HCT116 (cell line): Measurements from ENCODE around the gene IGSF3. TPM values are rescaled to one million over a fixed set of nuclear protein-coding genes. Genes with fewer than 3 reads are reported as not detected.

ENCODE experiments used
- ATAC-seq: fragments of 200-7000 bp; cut with Tn5 transposase; 2 replicates; pipeline ENCODE4 v1.9.1; 2020; ENCODE audit warnings: mild to moderate bottlenecking, moderate library complexity
- BruUV-seq: library from RNA; stranded (reverse); fragments of 400-500 nt; replicated peaks from 2 replicates; lab custom pipeline; 2021; lab: Mats Ljungman, UMichigan
- CTCF ChIA-PET: fragments of 300-600 bp; sonication (Branson Sonifier 250); formaldehyde crosslinking; loops from one replicate; lab custom pipeline; 2021; ENCODE audit warnings: antibody characterized with exemption; lab: Charles Lee
- POLR2A ChIA-PET: fragments of 300-600, 350-600 bp; sonication (Branson Sonifier 250); formaldehyde crosslinking; loops from one replicate; lab custom pipeline; 2021; ENCODE audit warnings: antibody characterized with exemption; lab: Charles Lee
- RAD21 ChIA-PET, 2 experiments: fragments of 300-600 bp; sonication (Branson Sonifier 250); formaldehyde crosslinking; loops; one replicate each; lab custom pipeline; 2023; ENCODE audit warnings: low total read pairs in 2 of 2; ENCODE audit not compliant: uncharacterized antibody in 2 of 2, unreplicated experiment in 2 of 2, low non-redundant PET in 1 of 2; lab: Charles Lee
- DNase-seq: peaks from one replicate; pipeline ENCODE4 v3.0.0-alpha.2; 2010; ENCODE audit warnings: low read depth, low spot score
- H2AFZ ChIP-seq: fragments of 200-600 bp; shearing (Covaris generic), sonication (generic); 2 replicates; pipeline ENCODE4 v1.6.1; 2017; ENCODE audit warnings: low read depth, mixed run types, mixed read lengths, antibody characterized with exemption, low read length; ENCODE audit not compliant: poor library complexity, severe bottlenecking
- H3K27ac ChIP-seq: 2 replicates; pipeline ENCODE4 v1.5.1; 2012; ENCODE audit warnings: low read depth, low read length
- H3K27me3 ChIP-seq: fragments of 200-600 bp; sonication (generic); 2 replicates; pipeline ENCODE4 v1.6.1; 2016; ENCODE audit warnings: mixed run types, low read length, mixed read lengths; ENCODE audit not compliant: insufficient read depth
- H3K36me3 ChIP-seq, 2 experiments: fragments of 200-500 bp in 1 of 2; fragments of 200-600 bp in 1 of 2; sonication (Bioruptor generic) in 1 of 2; sonication (generic) in 1 of 2; 2 replicates each; pipeline versions ENCODE4 v1.5.1 to v1.6.1; 2014 to 2016; ENCODE audit warnings: low read length in 2 of 2, inconsistent platforms in 1 of 2, mixed read lengths in 1 of 2, mixed run types in 1 of 2; ENCODE audit not compliant: insufficient read depth in 2 of 2, control insufficient read depth in 1 of 2
- H3K4me1 ChIP-seq, 2 experiments: fragments of 200-600 bp in 1 of 2; sonication (generic) in 1 of 2; 2 replicates each; pipeline versions ENCODE4 v1.5.1 to v1.6.1; 2012 to 2017; ENCODE audit warnings: low read length in 2 of 2, inconsistent platforms in 1 of 2, mild to moderate bottlenecking in 1 of 2, mixed read lengths in 1 of 2, mixed run types in 1 of 2, moderate library complexity in 1 of 2; ENCODE audit not compliant: insufficient read depth in 2 of 2, control insufficient read depth in 1 of 2
- H3K4me2 ChIP-seq: fragments of 200-600 bp; sonication (generic); 2 replicates; pipeline ENCODE4 v1.6.1; 2017; ENCODE audit warnings: mixed run types, low read length, mixed read lengths
- H3K4me3 ChIP-seq, 2 experiments: fragments of 200-600 bp in 1 of 2; sonication (generic) in 1 of 2; replicated peaks in 1 of 2; 2 replicates each; pipeline ENCODE4 v1.5.1; 2011 to 2016; ENCODE audit warnings: low read length in 2 of 2, control low read depth in 1 of 2, low read depth in 1 of 2, mild to moderate bottlenecking in 1 of 2, mixed read lengths in 1 of 2, mixed run types in 1 of 2
- H3K79me2 ChIP-seq: fragments of 200-600 bp; sonication (generic); 2 replicates; pipeline ENCODE4 v1.6.1; 2017; ENCODE audit warnings: mild to moderate bottlenecking, mixed run types, low read length, moderate library complexity, mixed read lengths; ENCODE audit not compliant: insufficient read depth
- H3K9ac ChIP-seq: fragments of 200-600 bp; sonication (generic); 2 replicates; pipeline ENCODE4 v1.6.1; 2016; ENCODE audit warnings: low read length, mixed read lengths
- H3K9me2 ChIP-seq: fragments of 200-600 bp; sonication (generic), shearing (Covaris generic); 2 replicates; pipeline ENCODE4 v1.6.1; 2017; ENCODE audit warnings: mixed run types, mild to moderate bottlenecking, moderate library complexity; ENCODE audit not compliant: insufficient read depth
- H3K9me3 ChIP-seq, 2 experiments: fragments of 200-500 bp in 1 of 2; fragments of 200-600 bp in 1 of 2; sonication (Bioruptor generic) in 1 of 2; sonication (generic) in 1 of 2; 2 replicates each; pipeline ENCODE4 v1.6.1; 2014 to 2017; ENCODE audit warnings: low read length in 2 of 2, mixed read lengths in 2 of 2, inconsistent platforms in 1 of 2, low read depth in 1 of 2, mild to moderate bottlenecking in 1 of 2, mixed run types in 1 of 2, moderate library complexity in 1 of 2; ENCODE audit not compliant: control insufficient read depth in 1 of 2, insufficient read depth in 1 of 2
- H4K20me1 ChIP-seq: fragments of 200-600 bp; sonication (generic), shearing (Covaris generic); 2 replicates; pipeline ENCODE4 v1.6.1; 2017; ENCODE audit warnings: mixed run types, mild to moderate bottlenecking, moderate library complexity; ENCODE audit not compliant: insufficient read depth
- ATF3 ChIP-seq: IDR thresholded peaks from 2 replicates; pipeline ENCODE4 v1.6.1; 2012
- CBX3 ChIP-seq: IDR thresholded peaks from 2 replicates; pipeline ENCODE4 v1.6.1; 2012; ENCODE audit warnings: low read depth
- FOSL1 ChIP-seq: IDR thresholded peaks from 2 replicates; pipeline ENCODE4 v1.6.1; 2012; ENCODE audit warnings: low read depth
- intact Hi-C: fragments of 100-400 bp; cut with micrococcal nuclease; formaldehyde crosslinking; loops from 2 replicates; pipeline ENCODE4 v1.10.0; 2022
- total RNA-seq: library from RNA; stranded (reverse); gene quantifications from one replicate; pipeline ENCODE4 v1.2.1, GENCODE V29; 2021; ENCODE audit not compliant: unreplicated experiment
- TF ChIP-seq, protein P1 (sequence below), 3 experiments: fragments of 200-600 bp in 1 of 3; sonication (generic) in 1 of 3; IDR thresholded peaks in 2 of 3; conservative IDR thresholded peaks in 1 of 3; 2 replicates each; pipeline ENCODE4 v1.5.1; 2012 to 2017; ENCODE audit warnings: low read depth in 2 of 3, low read length in 2 of 3, antibody characterized with exemption in 1 of 3, borderline replicate concordance in 1 of 3, control low read depth in 1 of 3, mild to moderate bottlenecking in 1 of 3, mixed read lengths in 1 of 3, mixed run types in 1 of 3, moderate library complexity in 1 of 3; ENCODE audit not compliant: insufficient read depth in 1 of 3

IGSF3 gene
- total RNA-seq, 1 experiment from 2014 or later = 18.6 TPM

DNA sequence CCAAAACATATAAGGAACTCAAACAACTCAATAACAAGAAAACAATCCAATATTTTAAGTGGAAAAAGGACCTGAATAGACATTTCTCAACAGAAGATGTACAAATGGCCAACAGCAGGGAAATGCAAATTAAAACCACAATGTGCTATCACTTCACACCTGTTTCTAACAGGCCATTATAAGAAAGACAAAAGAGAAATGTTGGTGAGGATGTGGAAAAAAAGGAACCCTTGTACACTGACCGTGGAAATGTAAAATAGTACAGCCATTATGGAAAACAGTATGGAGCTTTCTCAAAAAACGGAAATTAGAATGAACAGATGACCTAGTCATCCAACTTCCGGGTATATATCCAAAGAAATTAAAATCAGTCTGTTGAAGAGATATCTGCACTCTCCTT is 48.9 kb upstream of the IGSF3 start:
- DNase-seq (no peak), ATAC-seq (no peak)
- Histone ChIP-seq H3K27ac (no peak overlapping the region), H3K27me3 (no peaks in the 10 kb centered on the region), H3K36me3 (no peaks in the 10 kb centered on the region), H3K79me2 (no peaks in the 10 kb centered on the region), H3K9ac (no peak overlapping the region), H3K4me1 (no peaks in the 10 kb centered on the region), H3K4me2 (no peak overlapping the region), H3K4me3 (no peak overlapping the region), H2AFZ (no peak overlapping the region), H3K9me2 (no peaks in the 10 kb centered on the region), H3K9me3 (no peaks in the 10 kb centered on the region), H4K20me1 (no peaks in the 10 kb centered on the region)
- POLR2A ChIA-PET = no interaction called here
- intact Hi-C loops = no loop called here
- TF ChIP-seq, protein P1, sequence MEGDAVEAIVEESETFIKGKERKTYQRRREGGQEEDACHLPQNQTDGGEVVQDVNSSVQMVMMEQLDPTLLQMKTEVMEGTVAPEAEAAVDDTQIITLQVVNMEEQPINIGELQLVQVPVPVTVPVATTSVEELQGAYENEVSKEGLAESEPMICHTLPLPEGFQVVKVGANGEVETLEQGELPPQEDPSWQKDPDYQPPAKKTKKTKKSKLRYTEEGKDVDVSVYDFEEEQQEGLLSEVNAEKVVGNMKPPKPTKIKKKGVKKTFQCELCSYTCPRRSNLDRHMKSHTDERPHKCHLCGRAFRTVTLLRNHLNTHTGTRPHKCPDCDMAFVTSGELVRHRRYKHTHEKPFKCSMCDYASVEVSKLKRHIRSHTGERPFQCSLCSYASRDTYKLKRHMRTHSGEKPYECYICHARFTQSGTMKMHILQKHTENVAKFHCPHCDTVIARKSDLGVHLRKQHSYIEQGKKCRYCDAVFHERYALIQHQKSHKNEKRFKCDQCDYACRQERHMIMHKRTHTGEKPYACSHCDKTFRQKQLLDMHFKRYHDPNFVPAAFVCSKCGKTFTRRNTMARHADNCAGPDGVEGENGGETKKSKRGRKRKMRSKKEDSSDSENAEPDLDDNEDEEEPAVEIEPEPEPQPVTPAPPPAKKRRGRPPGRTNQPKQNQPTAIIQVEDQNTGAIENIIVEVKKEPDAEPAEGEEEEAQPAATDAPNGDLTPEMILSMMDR (IDR thresholded peaks at IDR 0.05 in 2 of 3, conservative IDR thresholded peaks at IDR 0.05 in 1 of 3; ENCODE audit: borderline replicate concordance in 1 of 3, insufficient read depth in 1 of 3, low read depth in 2 of 3, low read length in 2 of 3) = no peak
- no peak for TF ChIP-seq FOSL1
- CTCF ChIA-PET = interaction anchor here (0.9 kb wide), 1 partner anchor 8 kb away, joined by 4 read pairs; no protein-coding TSS in a partner anchor
- no TSS peak for BruUV-seq
- RAD21 ChIA-PET = no interaction called here

DNA sequence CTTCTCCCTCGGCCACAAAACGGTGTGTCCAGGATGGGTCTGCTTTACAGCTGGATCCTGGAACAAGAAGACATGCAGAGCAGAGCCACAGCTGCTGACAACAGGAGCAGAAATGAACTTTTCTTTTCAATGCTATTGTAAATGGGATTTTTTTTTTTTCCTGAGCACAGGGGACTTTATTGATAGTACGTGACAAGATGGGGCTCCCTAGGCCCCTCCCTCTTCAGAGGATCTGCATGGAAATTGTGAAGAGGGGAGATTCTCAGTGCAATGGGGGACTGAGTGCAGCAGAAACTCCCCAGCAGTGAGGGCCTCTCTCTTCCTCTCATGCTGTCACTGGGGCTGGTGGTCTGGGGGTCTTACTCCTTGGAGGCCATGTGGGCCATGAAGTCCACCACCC is 45.9 kb upstream of the IGSF3 start:
- no peak overlapping the region for H3K9ac ChIP-seq
- RAD21 ChIA-PET = no interaction called here
- no peaks in the 10 kb centered on the region for H3K79me2 ChIP-seq
- no peak overlapping the region for H3K4me3 ChIP-seq
- no peaks in the 10 kb centered on the region for H3K9me3 ChIP-seq
- no peak overlapping the region for H2AFZ ChIP-seq
- ATAC-seq (no peak), DNase-seq (no peak)
- H4K20me1 ChIP-seq = no peaks in the 10 kb centered on the region
- BruUV-seq = no TSS peak
- POLR2A ChIA-PET = no interaction called here
- H3K9me2 ChIP-seq = no peaks in the 10 kb centered on the region
- H3K27ac ChIP-seq = no peak overlapping the region
- no peak for TF ChIP-seq CBX3
- TF ChIP-seq ATF3 = no peak
- TF ChIP-seq, all 23 proteins: peak for 0
- no peaks in the 10 kb centered on the region for H3K4me1 ChIP-seq
- H3K4me2 ChIP-seq = no peak overlapping the region
- CTCF ChIA-PET = no interaction called here
- intact Hi-C loops = no loop called here
- H3K27me3 ChIP-seq = no peaks in the 10 kb centered on the region
- no peaks in the 10 kb centered on the region for H3K36me3 ChIP-seq
